ENCODE measurements around the gene PDGFA.

DNA sequence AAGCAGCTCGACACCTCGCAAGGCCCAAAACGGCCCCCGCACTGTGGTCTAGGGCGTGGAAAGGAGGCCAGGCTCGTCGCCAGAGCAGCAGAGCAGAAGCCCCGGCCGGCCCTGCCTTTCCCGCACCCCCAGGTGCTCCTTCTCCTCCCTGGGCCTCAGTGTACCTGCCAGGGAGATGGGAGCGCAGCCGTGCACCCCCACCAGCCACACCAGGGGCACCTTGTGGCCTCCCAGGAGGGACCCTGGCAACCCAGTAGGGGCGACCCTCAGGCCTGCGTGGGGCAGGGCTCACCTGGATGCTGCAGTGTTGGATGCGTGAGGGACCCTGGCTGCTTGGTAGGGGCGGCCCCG lies 9.5 kb downstream of the PDGFA start:
- TF ChIP-seq EZH2phosphoT487 (IDR thresholded peaks at IDR 0.05; ENCODE audit: insufficient read depth, low read depth) (no peak), EZH2 (IDR thresholded peaks at IDR 0.05; ENCODE audit: insufficient read depth, poor library complexity, severe bottlenecking) (no peak)

All from GM23248 (cell line).